ENCODE data around the gene DCAKD. TPM values are rescaled to one million over a fixed set of nuclear protein-coding genes. Genes with fewer than 3 reads are reported as not detected.

Gene DCAKD
- total RNA-seq, 4 donors from 2014 or later, result 9.8 to 14.4 (median 12.3) TPM

DNA sequence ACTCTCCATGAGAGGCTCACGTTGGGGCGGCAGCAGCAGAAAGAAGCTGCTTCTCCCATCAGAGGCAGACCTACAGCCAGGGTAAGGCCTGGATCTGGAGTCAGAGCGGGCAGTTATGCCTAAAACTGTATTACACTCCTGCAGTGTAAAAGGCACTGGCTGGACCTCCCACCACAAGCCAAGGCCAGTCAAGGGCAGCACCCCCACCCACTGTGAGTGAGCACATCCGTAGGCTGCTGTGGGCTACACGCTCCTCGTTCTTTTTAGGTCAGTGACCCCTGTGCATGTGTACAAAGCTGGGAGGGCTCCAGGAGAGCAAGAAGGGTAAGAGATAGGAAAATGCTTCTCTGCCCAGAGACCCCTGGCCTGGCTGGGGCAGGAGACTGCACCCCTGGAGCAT, 20.7 kb downstream of the DCAKD start:
- intact Hi-C loops (cut with DNase I; ENCODE audit: low total_unique reads), result no loop called here
- H3K36me3 ChIP-seq, result peaks cover 0 to 47% of the 10 kb centered on the region in 2 donors
- no peak overlapping the region for H3K4me3 ChIP-seq
- H3K9me3 ChIP-seq, result no peaks in the 10 kb centered on the region
- no peak for ATAC-seq
- DNase-seq, result no peak
- H3K27ac ChIP-seq, result no peak overlapping the region
- in situ Hi-C loops (cut with MboI; ENCODE audit: low sequenced_read_pairs in 4 of 4), result loop anchor here in 1 of 4 donors (25.0 kb wide), 1 partner anchor 268 kb away; the partner anchor contains the start of gene ADAM11
- H3K4me1 ChIP-seq, result no peaks in the 10 kb centered on the region
- H3K27me3 ChIP-seq, result no peaks in the 10 kb centered on the region
- no peak for TF ChIP-seq POLR2A (IDR thresholded peaks at IDR 0.05)
- TF ChIP-seq, protein P1, sequence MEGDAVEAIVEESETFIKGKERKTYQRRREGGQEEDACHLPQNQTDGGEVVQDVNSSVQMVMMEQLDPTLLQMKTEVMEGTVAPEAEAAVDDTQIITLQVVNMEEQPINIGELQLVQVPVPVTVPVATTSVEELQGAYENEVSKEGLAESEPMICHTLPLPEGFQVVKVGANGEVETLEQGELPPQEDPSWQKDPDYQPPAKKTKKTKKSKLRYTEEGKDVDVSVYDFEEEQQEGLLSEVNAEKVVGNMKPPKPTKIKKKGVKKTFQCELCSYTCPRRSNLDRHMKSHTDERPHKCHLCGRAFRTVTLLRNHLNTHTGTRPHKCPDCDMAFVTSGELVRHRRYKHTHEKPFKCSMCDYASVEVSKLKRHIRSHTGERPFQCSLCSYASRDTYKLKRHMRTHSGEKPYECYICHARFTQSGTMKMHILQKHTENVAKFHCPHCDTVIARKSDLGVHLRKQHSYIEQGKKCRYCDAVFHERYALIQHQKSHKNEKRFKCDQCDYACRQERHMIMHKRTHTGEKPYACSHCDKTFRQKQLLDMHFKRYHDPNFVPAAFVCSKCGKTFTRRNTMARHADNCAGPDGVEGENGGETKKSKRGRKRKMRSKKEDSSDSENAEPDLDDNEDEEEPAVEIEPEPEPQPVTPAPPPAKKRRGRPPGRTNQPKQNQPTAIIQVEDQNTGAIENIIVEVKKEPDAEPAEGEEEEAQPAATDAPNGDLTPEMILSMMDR (IDR thresholded peaks at IDR 0.05 in 4 of 5, conservative IDR thresholded peaks at IDR 0.05 in 1 of 5), result no peak

DNA sequence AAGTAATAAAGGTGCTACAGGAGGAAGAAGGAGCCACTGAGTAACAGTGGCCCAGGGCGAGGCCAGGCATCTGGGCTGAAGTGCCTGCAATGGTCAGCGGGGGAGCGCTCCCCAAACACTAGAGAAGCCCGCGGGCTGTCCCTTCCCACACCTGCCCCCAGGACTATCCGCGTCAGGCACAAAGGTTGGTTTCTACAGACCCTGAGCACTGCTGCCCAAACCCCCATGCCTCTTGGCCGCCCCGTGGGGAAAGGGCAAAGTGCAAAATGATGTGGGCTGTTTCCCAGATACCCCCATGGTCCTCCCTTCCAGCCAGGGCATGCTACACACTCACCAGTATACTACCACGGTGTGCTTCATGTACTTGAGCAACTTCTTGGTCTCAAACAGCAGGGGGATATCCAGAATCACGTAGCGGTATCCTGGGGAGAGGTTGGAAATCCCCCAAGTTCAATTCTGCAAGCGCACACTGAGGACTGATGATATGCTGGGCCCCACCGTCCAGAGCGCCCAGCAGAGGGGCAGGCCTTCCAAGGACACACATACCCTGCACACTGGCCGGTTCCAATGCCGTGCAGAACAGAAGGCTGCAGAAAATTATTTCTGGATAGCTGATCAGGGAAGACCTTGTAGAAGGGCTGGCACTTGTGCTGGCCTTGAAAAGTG, 21.5 kb downstream of the DCAKD start:
- DNase-seq (no peak), ATAC-seq (no peak)
- intact Hi-C loops (cut with DNase I; ENCODE audit: low total_unique reads) (no loop called here), in situ Hi-C loops (cut with MboI; ENCODE audit: low sequenced_read_pairs in 4 of 4) (loop anchor here in 3 of 4 donors (10.0 to 25.0 kb wide), 2 partner anchors 255 to 268 kb away; partner anchors contain the start of gene ADAM11 (in 1 of the 3))
- Histone ChIP-seq H3K4me3 (no peak overlapping the region), H3K27ac (no peak overlapping the region), H3K4me1 (no peaks in the 10 kb centered on the region), H3K36me3 (peaks cover 0 to 47% of the 10 kb centered on the region in 2 donors), H3K9me3 (no peaks in the 10 kb centered on the region), H3K27me3 (no peaks in the 10 kb centered on the region)
- TF ChIP-seq, protein P1 (IDR thresholded peaks at IDR 0.05 in 4 of 5, conservative IDR thresholded peaks at IDR 0.05 in 1 of 5), result no peak
- TF ChIP-seq POLR2A (IDR thresholded peaks at IDR 0.05), result no peak

DNA sequence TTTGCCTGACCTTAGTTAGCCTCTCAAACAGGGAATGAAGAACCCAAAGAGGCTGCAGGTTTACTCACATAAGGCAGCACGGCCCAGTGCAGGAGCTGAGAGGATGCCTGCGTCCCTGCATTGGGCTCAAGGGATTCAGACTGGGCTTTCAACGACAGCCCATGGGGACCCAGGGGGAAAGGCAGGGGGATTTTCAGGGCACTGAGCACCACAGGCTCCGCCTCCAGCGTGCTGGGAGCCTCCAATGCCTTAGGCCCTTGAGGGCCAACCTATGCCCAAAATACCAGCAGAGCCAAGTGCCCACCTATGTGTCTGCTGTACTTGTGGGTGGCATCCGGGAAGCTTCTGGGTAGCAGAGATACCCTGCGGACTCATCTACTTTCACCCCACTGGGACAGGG, 22.3 kb downstream of the DCAKD start:
- H3K27me3 ChIP-seq, result no peaks in the 10 kb centered on the region
- in situ Hi-C loops (cut with MboI; ENCODE audit: low sequenced_read_pairs in 4 of 4) (loop anchor here in 3 of 4 donors (10.0 to 25.0 kb wide), 2 partner anchors 254 to 267 kb away; partner anchors contain the start of gene ADAM11 (in 1 of the 3)), intact Hi-C loops (cut with DNase I; ENCODE audit: low total_unique reads) (no loop called here)
- ATAC-seq, result no peak
- no peaks in the 10 kb centered on the region for H3K9me3 ChIP-seq
- TF ChIP-seq, protein P1 (IDR thresholded peaks at IDR 0.05 in 4 of 5, conservative IDR thresholded peaks at IDR 0.05 in 1 of 5), result no peak
- no peak for TF ChIP-seq POLR2A (IDR thresholded peaks at IDR 0.05)
- H3K36me3 ChIP-seq, result peaks cover 0 to 43% of the 10 kb centered on the region in 2 donors
- no peaks in the 10 kb centered on the region for H3K4me1 ChIP-seq
- no peak overlapping the region for H3K27ac ChIP-seq
- DNase-seq, result no peak
- H3K4me3 ChIP-seq, result no peak overlapping the region

DNA sequence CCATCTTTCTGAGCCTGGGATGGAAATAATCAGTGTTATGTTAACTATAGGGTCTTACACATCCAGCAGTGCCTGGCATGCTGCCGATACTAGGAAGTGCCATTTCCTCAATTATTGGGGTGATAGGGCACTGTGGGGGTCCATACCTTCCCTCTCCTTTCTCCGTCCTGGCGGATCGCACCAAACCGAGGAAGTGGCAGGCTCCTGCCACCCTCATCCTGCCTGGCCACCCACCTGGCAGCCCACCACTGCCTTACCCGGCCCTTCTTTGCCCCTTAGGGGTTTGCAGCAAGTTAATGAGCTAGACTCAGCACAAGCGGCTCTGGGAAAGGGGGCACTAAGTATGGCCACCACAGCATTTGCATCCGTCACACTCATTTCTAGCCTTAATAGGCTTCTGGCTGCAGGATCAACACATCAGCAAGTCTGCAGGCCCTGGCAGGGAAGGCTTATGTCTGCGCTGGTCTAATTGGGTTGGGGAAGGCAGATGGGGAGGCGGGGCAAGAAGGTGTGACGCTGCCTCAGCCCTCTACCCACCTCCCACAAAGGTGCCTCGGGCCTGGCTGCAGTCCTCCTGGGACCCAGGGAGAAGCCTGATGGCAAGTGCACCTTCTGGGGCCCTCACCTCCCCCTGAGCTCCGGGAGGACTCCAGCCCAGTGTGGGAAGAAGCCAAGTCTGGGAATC, 28.6 kb downstream of the DCAKD start:
- Histone ChIP-seq H3K27me3 (no peaks in the 10 kb centered on the region), H3K4me1 (peaks cover 16 to 17% of the 10 kb centered on the region in 2 donors), H3K4me3 (no peak overlapping the region), H3K9me3 (no peaks in the 10 kb centered on the region), H3K27ac (no peak overlapping the region), H3K36me3 (no peaks in the 10 kb centered on the region)
- DNase-seq (no peak), ATAC-seq (no peak)
- in situ Hi-C loops (cut with MboI; ENCODE audit: low sequenced_read_pairs in 4 of 4) (loop anchor here (5.0 to 25.0 kb wide), 4 partner anchors 95 to 248 kb away; partner anchors contain the start of gene GFAP (in 1 of the 4)), intact Hi-C loops (cut with DNase I; ENCODE audit: low total_unique reads) (loop anchor here (2.0 to 5.0 kb wide), 2 partner anchors 110 to 248 kb away; partner anchors contain the start of gene PLCD3)
- no peak for TF ChIP-seq POLR2A (IDR thresholded peaks at IDR 0.05)
- TF ChIP-seq, protein P1 (IDR thresholded peaks at IDR 0.05 in 4 of 5, conservative IDR thresholded peaks at IDR 0.05 in 1 of 5), result no peak
